Upper lobe of right lung (tissue), 1 donor: ENCODE results near the gene UGT2B10. TPM values are rescaled to one million over a fixed set of nuclear protein-coding genes. Genes with fewer than 3 reads are reported as not detected.
"Not testable (repeated sequence)": the region's sequence is repeated elsewhere in the genome, so short reads cannot be mapped to it uniquely, and the experiment has no call there.

Source experiments
- ATAC-seq: fragments of 200-7000 bp; cut with Tn5 transposase; one replicate; pipeline ENCODE4 v1.9.1; 2020; ENCODE audit warnings: mild to moderate bottlenecking, moderate library complexity
- DNase-seq: peaks from one replicate; pipeline ENCODE4 v3.0.0-alpha.2; 2020
- H3K27ac ChIP-seq: fragments of 200-600 bp; one replicate; pipeline ENCODE4 v1.8.0; 2022
- H3K27me3 ChIP-seq: fragments of 200-600 bp; one replicate; pipeline ENCODE4 v1.8.0; 2022; ENCODE audit warnings: mild to moderate bottlenecking
- H3K36me3 ChIP-seq: fragments of 200-600 bp; one replicate; pipeline ENCODE4 v1.8.0; 2022
- H3K4me1 ChIP-seq: fragments of 200-600 bp; one replicate; pipeline ENCODE4 v1.8.0; 2022
- H3K4me3 ChIP-seq: fragments of 200-600 bp; one replicate; pipeline ENCODE4 v1.8.0; 2022; ENCODE audit warnings: mild to moderate bottlenecking
- H3K9me3 ChIP-seq: fragments of 200-600 bp; one replicate; pipeline ENCODE4 v1.8.0; 2022
- intact Hi-C: fragments of 100-400 bp; cut with DNase I; formaldehyde crosslinking; loops from one replicate; pipeline ENCODE4 v1.11.0; 2022
- long read RNA-seq: library from polyadenylated mRNA; unstranded; transcript quantifications from one replicate; pipeline ENCODE4 v2.0.0, GENCODE V29; 2021
- total RNA-seq: library from RNA; stranded (reverse); fragmentation: NEBNext Ultra II Directional; extraction: Animal tissue kit (Norgen Biotek cat#: 25700); gene quantifications from one replicate; pipeline ENCODE4 v1.2.1, GENCODE V29; 2021
- TF ChIP-seq, protein P1 (sequence below): fragments of 200-600 bp; IDR thresholded peaks from one replicate; pipeline ENCODE4 v1.8.0; 2022; ENCODE audit warnings: antibody characterized with exemption
- donor health status: DM: no; HTN: yes; CAD: no; lungs with severe emphysema.

UGT2B10 gene
- not detected for total RNA-seq
- long read RNA-seq, result 0 reads

DNA sequence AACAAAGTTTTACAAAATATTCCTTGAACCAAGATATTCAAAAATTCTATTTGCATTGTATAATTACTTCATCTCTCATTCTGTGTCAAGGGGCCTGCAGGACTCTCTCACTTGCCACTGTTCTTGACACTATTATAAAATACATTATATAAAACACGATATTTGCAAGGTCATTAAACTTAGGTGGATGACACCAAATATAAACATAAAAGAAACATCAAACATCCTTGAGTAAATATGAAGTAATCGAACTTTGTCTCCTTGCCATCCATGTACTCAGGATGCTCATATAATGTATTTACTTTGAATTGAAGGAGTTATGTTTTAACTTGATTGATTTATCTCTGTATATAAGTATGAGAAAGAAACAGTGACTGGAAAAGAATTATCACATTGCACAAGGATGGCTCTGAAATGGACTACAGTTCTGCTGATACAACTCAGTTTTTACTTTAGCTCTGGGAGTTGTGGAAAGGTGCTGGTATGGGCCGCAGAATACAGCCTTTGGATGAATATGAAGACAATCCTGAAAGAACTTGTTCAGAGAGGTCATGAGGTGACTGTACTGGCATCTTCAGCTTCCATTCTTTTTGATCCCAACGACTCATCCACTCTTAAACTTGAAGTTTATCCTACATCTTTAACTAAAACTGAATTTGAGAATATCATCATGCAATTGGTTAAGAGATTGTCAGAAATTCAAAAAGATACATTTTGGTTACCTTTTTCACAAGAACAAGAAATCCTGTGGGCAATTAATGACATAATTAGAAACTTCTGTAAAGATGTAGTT is at the start of gene UGT2B10:
Gene UGT2B10, plus strand, starts transcription at position 378 of the 793 bp plus-strand sequence. Its CDS starts 26 bp downstream, at position 404.
- DNase-seq, H3K27ac ChIP-seq, H3K4me1 ChIP-seq, intact Hi-C loops, ATAC-seq, H3K4me3 ChIP-seq, H3K27me3 ChIP-seq, H3K9me3 ChIP-seq, H3K36me3 ChIP-seq: not testable (repeated sequence)

DNA sequence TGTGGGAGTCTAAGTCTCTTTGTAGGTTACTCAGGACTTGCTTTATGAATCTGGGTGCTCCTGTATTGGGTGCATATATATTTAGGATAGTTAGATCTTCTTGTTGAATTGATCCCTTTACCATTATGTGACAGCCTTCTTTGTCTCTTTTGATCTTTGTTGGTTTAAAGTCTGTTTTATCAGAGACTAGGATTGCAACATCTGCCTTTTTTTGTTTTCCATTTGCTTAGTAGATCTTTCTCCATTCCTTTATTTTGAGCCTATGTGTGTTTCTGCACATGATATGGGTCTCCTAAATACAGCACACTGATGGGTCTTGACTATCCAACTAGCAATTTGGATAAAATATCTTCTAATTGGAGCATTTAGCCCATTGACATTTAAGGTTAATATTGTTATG is 44.0 kb upstream of the UGT2B10 start:
- H3K27me3 ChIP-seq, H3K9me3 ChIP-seq, H3K27ac ChIP-seq, H3K4me1 ChIP-seq, H3K4me3 ChIP-seq, H3K36me3 ChIP-seq, intact Hi-C loops, ATAC-seq, DNase-seq: not testable (repeated sequence)

DNA sequence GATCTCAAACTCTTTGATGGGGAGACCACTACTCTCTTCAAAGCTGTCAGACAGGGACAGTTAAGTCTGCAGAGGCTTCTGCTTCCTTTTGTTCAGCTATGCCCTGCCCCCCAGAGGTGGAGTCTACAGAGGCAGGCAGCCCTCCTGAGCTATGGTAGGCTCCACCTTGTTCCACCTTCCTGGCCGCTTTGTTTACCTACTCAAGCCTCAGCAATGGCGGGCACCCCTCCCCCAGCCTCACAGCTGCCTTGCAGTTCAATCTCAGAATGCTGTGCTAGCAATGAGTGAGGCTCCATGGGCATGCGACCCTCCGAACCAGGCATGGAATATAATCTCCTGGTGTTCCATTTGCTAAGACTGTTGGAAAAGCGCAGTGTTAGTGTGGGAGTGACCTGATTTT is 42.1 kb upstream of the UGT2B10 start:
- Histone ChIP-seq H3K4me1 (no peaks in the 10 kb centered on the region), H3K36me3 (no peaks in the 10 kb centered on the region), H3K27ac (no peak overlapping the region), H3K27me3 (no peaks in the 10 kb centered on the region), H3K4me3 (no peak overlapping the region), H3K9me3 (no peaks in the 10 kb centered on the region)
- no peak for ATAC-seq
- TF ChIP-seq, protein P1, sequence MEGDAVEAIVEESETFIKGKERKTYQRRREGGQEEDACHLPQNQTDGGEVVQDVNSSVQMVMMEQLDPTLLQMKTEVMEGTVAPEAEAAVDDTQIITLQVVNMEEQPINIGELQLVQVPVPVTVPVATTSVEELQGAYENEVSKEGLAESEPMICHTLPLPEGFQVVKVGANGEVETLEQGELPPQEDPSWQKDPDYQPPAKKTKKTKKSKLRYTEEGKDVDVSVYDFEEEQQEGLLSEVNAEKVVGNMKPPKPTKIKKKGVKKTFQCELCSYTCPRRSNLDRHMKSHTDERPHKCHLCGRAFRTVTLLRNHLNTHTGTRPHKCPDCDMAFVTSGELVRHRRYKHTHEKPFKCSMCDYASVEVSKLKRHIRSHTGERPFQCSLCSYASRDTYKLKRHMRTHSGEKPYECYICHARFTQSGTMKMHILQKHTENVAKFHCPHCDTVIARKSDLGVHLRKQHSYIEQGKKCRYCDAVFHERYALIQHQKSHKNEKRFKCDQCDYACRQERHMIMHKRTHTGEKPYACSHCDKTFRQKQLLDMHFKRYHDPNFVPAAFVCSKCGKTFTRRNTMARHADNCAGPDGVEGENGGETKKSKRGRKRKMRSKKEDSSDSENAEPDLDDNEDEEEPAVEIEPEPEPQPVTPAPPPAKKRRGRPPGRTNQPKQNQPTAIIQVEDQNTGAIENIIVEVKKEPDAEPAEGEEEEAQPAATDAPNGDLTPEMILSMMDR, result no peak
- DNase-seq, result no peak
- intact Hi-C loops, result no loop called here

DNA sequence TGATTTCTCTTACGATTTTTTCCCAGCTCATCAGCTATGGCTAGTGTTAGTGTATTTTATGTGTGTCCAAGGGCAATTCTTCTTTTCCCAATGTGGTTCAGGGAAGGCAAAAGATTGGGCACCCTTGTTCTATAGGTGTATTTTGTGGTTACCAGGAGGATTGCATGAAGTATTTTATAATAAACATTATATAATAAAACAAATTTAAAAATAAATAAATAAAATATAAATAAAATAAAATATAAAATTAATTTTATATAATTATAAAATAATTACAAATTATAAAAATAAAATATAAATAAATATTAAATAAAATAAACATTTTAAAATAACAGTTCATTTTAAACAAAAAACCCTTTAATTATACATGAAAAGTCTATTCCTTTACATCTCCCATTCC is 35.6 kb upstream of the UGT2B10 start:
- Histone ChIP-seq H3K4me1 (no peaks in the 10 kb centered on the region), H3K36me3 (no peaks in the 10 kb centered on the region), H3K27me3 (no peaks in the 10 kb centered on the region), H3K27ac (no peak overlapping the region), H3K9me3 (no peaks in the 10 kb centered on the region), H3K4me3 (no peak overlapping the region)
- TF ChIP-seq, protein P1, result no peak
- no peak for DNase-seq
- ATAC-seq, result no peak
- intact Hi-C loops, result no loop called here

DNA sequence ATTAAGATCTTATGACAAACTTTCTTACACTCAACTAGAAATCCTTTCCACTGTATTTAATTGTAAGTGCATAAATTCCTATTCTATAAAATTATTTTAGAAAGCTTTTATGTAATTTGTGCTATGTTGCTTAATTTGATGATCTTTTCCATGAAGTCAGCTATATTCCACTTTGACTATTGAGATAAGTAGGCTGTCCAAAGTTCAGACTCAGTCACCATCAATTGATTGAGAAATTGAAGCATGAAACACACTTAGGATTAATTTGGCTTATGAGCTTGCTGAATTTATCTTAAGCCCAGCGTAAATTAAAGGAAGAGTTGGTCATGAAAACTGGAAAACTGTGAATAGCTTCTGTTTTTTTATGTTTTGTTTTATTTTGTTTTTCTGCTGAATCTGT is 18.7 kb upstream of the UGT2B10 start:
- intact Hi-C loops, result no loop called here

DNA sequence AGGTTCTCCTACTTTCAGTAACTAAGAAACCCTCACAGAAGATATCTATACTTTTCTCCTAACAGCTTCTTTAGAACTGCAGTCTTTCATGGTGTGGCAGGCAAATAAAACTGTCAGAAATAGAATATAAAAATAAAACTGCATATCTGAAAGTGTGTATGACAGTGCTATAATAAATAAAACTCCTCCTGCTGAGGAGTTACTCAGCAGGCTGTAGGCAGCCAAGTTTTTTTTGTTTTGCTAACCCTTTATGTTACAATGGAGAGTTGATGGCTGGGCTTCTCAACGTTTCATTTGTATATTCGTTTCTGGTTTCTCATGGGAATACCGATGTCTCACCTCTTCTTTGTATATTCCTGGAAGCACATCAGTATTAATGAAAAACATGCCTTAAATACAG is 18.2 kb upstream of the UGT2B10 start:
- no peak for DNase-seq
- no peaks in the 10 kb centered on the region for H3K27me3 ChIP-seq
- no peaks in the 10 kb centered on the region for H3K36me3 ChIP-seq
- H3K4me1 ChIP-seq, result no peaks in the 10 kb centered on the region
- no peak overlapping the region for H3K4me3 ChIP-seq
- H3K27ac ChIP-seq, result no peak overlapping the region
- no peak for ATAC-seq
- TF ChIP-seq, protein P1, result no peak
- H3K9me3 ChIP-seq, result no peaks in the 10 kb centered on the region
- intact Hi-C loops, result no loop called here

More for the DNA sequence above, 18.7 kb upstream of the UGT2B10 start:
- TF ChIP-seq, protein P1, result no peak
- H3K27me3 ChIP-seq, result no peaks in the 10 kb centered on the region
- no peaks in the 10 kb centered on the region for H3K36me3 ChIP-seq
- ATAC-seq (no peak), DNase-seq (no peak)
- H3K9me3 ChIP-seq, result no peaks in the 10 kb centered on the region
- H3K4me3 ChIP-seq, result no peak overlapping the region
- H3K4me1 ChIP-seq, result no peaks in the 10 kb centered on the region
- no peak overlapping the region for H3K27ac ChIP-seq
